ENCODE results near the gene CDCA7L.

Gene CDCA7L

GRCh38 chr7:21945454-21946221, at the start of gene CDCA7L:
CDCA7L (minus strand) TSS chr7:21945899; CDS start chr7:21945804, 95 bp downstream.
- peak in 1 of 2 donors; percentile 29 for DNase-seq (ENCODE audit: low read depth in 2 of 2)

GRCh38 chr7:21986096-21986495, 40.4 kb upstream of the CDCA7L start:
- DNase-seq (ENCODE audit: low read depth in 2 of 2): no peak

GRCh38 chr7:21984042-21984441, 38.3 kb upstream of the CDCA7L start:
- DNase-seq (ENCODE audit: low read depth in 2 of 2): no peak

- DNase-seq (ENCODE audit: low read depth in 2 of 2): no peak
Observed at GRCh38 chr7:21983056-21983455, 37.4 kb upstream of the CDCA7L start.

GRCh38 chr7:21981524-21981923, 35.8 kb upstream of the CDCA7L start:
- DNase-seq (ENCODE audit: low read depth in 2 of 2): no peak

GRCh38 chr7:21980926-21981500, 35.3 kb upstream of the CDCA7L start:
- no peak for DNase-seq (ENCODE audit: low read depth in 2 of 2)

- no peak for DNase-seq (ENCODE audit: low read depth in 2 of 2)
Observed at GRCh38 chr7:21972397-21972784, 26.7 kb upstream of the CDCA7L start.

GRCh38 chr7:21971780-21972396, 26.2 kb upstream of the CDCA7L start:
- DNase-seq (ENCODE audit: low read depth in 2 of 2): no peak

GRCh38 chr7:21969822-21970221, 24.1 kb upstream of the CDCA7L start:
- no peak for DNase-seq (ENCODE audit: low read depth in 2 of 2)

GRCh38 chr7:21967598-21968003, 21.9 kb upstream of the CDCA7L start:
- peak in 1 of 2 donors; percentile 2 for DNase-seq (ENCODE audit: low read depth in 2 of 2)

- DNase-seq (ENCODE audit: low read depth in 2 of 2): no peak
Observed at GRCh38 chr7:21966271-21966670, 20.6 kb upstream of the CDCA7L start.

GRCh38 chr7:21965291-21965690, 19.6 kb upstream of the CDCA7L start:
- no peak for DNase-seq (ENCODE audit: low read depth in 2 of 2)

- DNase-seq (ENCODE audit: low read depth in 2 of 2): no peak
Observed at GRCh38 chr7:21962677-21963076, 17.0 kb upstream of the CDCA7L start.

GRCh38 chr7:21960922-21961321, 15.2 kb upstream of the CDCA7L start:
- DNase-seq (ENCODE audit: low read depth in 2 of 2): no peak

- no peak for DNase-seq (ENCODE audit: low read depth in 2 of 2)
Observed at GRCh38 chr7:21959387-21959776, 13.7 kb upstream of the CDCA7L start.

- no peak for DNase-seq (ENCODE audit: low read depth in 2 of 2)
Observed at GRCh38 chr7:21953781-21954180, 8.1 kb upstream of the CDCA7L start.

GRCh38 chr7:21948887-21949540, 3.3 kb upstream of the CDCA7L start:
- DNase-seq (ENCODE audit: low read depth in 2 of 2): no peak

GRCh38 chr7:21948364-21948763, 2.7 kb upstream of the CDCA7L start:
- DNase-seq (ENCODE audit: low read depth in 2 of 2): no peak

- no peak for DNase-seq (ENCODE audit: low read depth in 2 of 2)
Observed at GRCh38 chr7:21947946-21948345, 2.2 kb upstream of the CDCA7L start.

- no peak for DNase-seq (ENCODE audit: low read depth in 2 of 2)
Observed at GRCh38 chr7:21947056-21947455, 1.4 kb upstream of the CDCA7L start.

- no peak for DNase-seq (ENCODE audit: low read depth in 2 of 2)
Observed at GRCh38 chr7:21946222-21946709, 567 bp upstream of the CDCA7L start.

Data from stimulated activated CD4-positive, alpha-beta T cell treated with anti-CD3 and anti-CD28 coated beads, Interleukin-1b, Interleukin-23, amount 100 ng/mL, for 1 hour (primary cell).